ENCODE data around the gene MYO5C.

- no peak for TF ChIP-seq CTCF (IDR thresholded peaks at IDR 0.05)
- no peak for TF ChIP-seq POLR2A (IDR thresholded peaks at IDR 0.05)
Measured at GRCh38 chr15:52230073-52230472, 65.5 kb downstream of the MYO5C start.

Measured in adrenal gland (tissue), 5 donors.